Glutamatergic neuron (in vitro differentiated cells): Measurements from ENCODE around the gene IFNE. TPM values are rescaled to one million over a fixed set of nuclear protein-coding genes. Genes with fewer than 3 reads are reported as not detected.

ENCODE experiments used
- DNase-seq: peaks from one replicate; pipeline ENCODE4 v3.0.0; 2022
- H3K27ac Mint-ChIP-seq: one replicate; pipeline ENCODE4 v1.8.0; 2020; ENCODE audit warnings: mild to moderate bottlenecking, mixed read lengths, inconsistent platforms; ENCODE audit not compliant: unreplicated experiment
- H3K27me3 Mint-ChIP-seq: one replicate; pipeline ENCODE4 v1.8.0; 2020; ENCODE audit warnings: mild to moderate bottlenecking, moderate library complexity, mixed read lengths, inconsistent platforms; ENCODE audit not compliant: unreplicated experiment
- H3K36me3 Mint-ChIP-seq: one replicate; pipeline ENCODE4 v1.8.0; 2020; ENCODE audit warnings: mild to moderate bottlenecking, mixed read lengths, inconsistent platforms; ENCODE audit not compliant: unreplicated experiment
- H3K4me1 Mint-ChIP-seq: one replicate; pipeline ENCODE4 v1.8.0; 2020; ENCODE audit warnings: mild to moderate bottlenecking, low read depth, mixed read lengths, inconsistent platforms; ENCODE audit not compliant: unreplicated experiment
- H3K4me3 Mint-ChIP-seq: one replicate; pipeline ENCODE4 v1.8.0; 2020; ENCODE audit warnings: mild to moderate bottlenecking, mixed read lengths, inconsistent platforms; ENCODE audit not compliant: unreplicated experiment
- H3K9me3 Mint-ChIP-seq: one replicate; pipeline ENCODE4 v1.8.0; 2020; ENCODE audit warnings: mild to moderate bottlenecking, moderate library complexity, mixed read lengths, inconsistent platforms; ENCODE audit not compliant: unreplicated experiment
- total RNA-seq: library from RNA; stranded (reverse); fragmentation: NEBNext Ultra II Directional; extraction: Animal tissue kit (Norgen Biotek cat#: 25700); gene quantifications from one replicate; pipeline ENCODE4 v1.2.1, GENCODE V29; 2021; ENCODE audit not compliant: unreplicated experiment
- TF ChIP-seq, protein P1 (sequence below): fragments of 200-600 bp; sonication (generic); IDR thresholded peaks from one replicate; pipeline ENCODE4 v1.5.0; 2021; ENCODE audit not compliant: partially characterized antibody, unreplicated experiment

The IFNE gene
- total RNA-seq, 1 donor from 2014 or later: not detected

DNA sequence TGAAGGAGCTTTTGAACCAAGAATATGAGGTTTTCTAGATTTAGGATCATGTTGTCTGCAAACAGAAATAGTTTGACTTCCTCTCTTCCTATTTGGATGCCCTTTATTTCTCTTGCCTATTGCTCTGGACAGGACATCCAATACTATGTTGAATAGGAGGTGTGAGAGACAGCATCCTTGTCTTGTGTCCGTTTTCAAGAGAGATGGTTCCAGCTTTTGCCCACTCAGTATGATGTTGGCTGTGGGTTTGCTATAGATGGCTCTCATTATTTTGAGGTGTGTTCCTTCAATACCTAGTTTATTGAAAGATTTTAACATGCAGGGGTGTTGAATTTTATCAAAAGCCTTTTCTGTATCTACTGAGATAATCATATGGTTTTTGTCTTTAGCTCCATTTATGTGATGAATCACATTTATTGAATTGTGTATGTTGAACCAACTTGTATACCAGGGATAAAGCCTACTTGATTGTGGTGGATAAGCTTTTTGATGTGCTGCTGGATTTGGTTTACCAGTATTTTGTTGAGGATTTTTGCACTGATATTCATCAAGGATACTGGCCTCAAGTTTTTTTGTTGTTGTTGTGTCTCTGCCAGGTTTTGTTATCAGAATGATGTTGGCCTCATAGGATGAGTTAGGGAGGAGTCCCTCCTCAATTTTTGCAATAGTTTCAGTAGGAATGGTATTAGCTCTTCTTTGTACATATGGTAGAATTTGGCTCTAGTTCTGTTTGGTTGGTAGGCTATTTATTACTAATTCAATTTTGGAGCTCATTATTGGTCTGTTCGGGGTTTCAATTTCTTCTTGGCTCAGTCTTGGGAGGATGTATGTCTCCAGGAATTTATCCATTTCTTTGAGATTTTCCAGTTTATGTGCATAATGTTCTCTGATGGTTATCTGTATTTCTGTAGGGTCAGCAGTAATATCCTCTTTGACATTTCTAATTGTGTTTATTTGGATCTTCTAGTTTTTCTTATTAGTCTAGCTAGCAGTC, 41.2 kb upstream of the IFNE start:
- no peaks in the 10 kb centered on the region for H3K9me3 Mint-ChIP-seq
- H3K4me1 Mint-ChIP-seq: no peaks in the 10 kb centered on the region
- DNase-seq: no peak
- H3K4me3 Mint-ChIP-seq: no peak overlapping the region
- peaks cover 2% of the 10 kb centered on the region for H3K27me3 Mint-ChIP-seq
- H3K27ac Mint-ChIP-seq: no peak overlapping the region
- TF ChIP-seq, protein P1, sequence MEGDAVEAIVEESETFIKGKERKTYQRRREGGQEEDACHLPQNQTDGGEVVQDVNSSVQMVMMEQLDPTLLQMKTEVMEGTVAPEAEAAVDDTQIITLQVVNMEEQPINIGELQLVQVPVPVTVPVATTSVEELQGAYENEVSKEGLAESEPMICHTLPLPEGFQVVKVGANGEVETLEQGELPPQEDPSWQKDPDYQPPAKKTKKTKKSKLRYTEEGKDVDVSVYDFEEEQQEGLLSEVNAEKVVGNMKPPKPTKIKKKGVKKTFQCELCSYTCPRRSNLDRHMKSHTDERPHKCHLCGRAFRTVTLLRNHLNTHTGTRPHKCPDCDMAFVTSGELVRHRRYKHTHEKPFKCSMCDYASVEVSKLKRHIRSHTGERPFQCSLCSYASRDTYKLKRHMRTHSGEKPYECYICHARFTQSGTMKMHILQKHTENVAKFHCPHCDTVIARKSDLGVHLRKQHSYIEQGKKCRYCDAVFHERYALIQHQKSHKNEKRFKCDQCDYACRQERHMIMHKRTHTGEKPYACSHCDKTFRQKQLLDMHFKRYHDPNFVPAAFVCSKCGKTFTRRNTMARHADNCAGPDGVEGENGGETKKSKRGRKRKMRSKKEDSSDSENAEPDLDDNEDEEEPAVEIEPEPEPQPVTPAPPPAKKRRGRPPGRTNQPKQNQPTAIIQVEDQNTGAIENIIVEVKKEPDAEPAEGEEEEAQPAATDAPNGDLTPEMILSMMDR: no peak
- no peaks in the 10 kb centered on the region for H3K36me3 Mint-ChIP-seq

DNA sequence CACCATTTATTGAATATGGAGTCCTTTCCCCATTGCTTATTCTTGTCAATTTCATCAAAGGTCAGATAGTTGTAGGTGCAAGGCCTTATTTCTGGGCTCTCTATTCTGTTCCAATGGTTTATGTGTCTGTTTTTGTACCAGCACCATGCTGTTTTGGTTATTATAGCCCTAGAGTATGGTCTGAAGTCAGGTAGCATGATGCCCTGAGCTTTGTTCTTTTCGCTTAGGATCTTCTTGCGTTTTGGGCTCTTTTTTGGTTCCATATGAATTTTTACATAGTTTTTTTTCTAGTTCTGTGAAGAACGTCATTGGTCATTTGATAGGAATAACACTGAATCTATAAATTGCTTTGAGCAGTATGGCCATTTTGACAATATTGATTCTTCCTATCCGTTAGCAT, 40.2 kb upstream of the IFNE start:
- TF ChIP-seq, protein P1: no peak
- no peak for DNase-seq
- Mint-ChIP-seq H3K27ac (no peak overlapping the region), H3K36me3 (no peaks in the 10 kb centered on the region), H3K27me3 (peaks cover under 1% of the 10 kb centered on the region), H3K4me1 (no peaks in the 10 kb centered on the region), H3K9me3 (no peaks in the 10 kb centered on the region), H3K4me3 (no peak overlapping the region)

DNA sequence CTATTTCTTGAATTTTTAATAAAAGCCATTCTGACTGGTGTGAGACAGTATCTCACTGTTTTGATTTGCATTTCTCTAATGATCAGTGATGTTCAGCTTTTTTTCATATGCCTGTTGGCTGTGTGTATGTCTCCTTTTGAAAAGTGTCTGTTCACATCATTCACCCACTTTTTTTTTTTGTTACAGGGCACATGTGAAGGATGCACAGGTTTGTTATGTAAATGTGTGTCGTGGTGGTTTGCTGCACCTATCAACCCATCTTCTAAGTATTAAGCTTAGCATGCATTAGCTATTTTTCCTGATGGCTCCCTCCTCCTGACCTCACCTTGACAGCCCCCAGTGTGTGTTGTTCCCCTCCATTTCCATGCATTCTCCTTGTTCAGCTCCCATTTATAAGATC, 39.3 kb upstream of the IFNE start:
- Mint-ChIP-seq H3K9me3 (no peaks in the 10 kb centered on the region), H3K27me3 (peaks cover 1% of the 10 kb centered on the region), H3K36me3 (no peaks in the 10 kb centered on the region)

DNA sequence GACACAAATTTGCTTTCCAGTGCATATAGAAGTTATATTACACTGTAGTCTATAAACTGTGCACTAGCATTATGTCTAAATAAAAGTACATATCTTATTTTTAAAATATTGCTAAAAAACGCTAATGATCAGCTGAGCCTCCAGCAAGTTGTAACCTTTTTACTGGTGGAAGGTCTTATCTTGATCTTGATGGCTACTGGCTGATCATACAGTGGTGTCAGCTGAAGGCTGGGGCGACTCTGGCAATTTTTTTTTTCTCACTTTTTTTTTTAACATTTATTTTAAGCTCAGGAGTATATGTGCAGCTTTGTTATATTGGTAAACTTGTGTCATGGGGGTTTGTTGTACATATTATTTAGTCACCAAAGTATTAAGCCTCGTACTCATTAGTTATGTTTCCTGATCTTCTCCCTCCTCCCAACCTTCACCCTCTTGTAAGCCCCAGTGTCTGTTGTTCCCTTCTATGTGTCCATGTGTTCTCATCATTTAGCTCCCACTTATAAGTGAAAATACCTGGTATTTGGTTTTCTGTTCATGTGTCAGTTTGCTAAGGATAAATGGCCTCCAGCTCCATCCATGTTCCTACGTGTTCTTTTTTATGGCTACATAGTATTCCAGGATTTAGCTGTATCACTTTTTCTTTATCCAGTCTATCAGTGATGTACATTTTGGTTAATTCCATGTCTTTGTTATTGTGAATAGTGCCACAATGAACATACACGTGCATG, 38.6 kb upstream of the IFNE start:
- DNase-seq: no peak
- Mint-ChIP-seq H3K9me3 (no peaks in the 10 kb centered on the region), H3K4me3 (no peak overlapping the region), H3K4me1 (peaks cover 2% of the 10 kb centered on the region), H3K36me3 (no peaks in the 10 kb centered on the region), H3K27me3 (peaks cover 4% of the 10 kb centered on the region), H3K27ac (no peak overlapping the region)
- TF ChIP-seq, protein P1: no peak

More for the DNA sequence above, 39.3 kb upstream of the IFNE start:
- no peak for DNase-seq
- Mint-ChIP-seq H3K4me1 (no peaks in the 10 kb centered on the region), H3K4me3 (no peak overlapping the region), H3K27ac (no peak overlapping the region)
- TF ChIP-seq, protein P1: no peak
